ENCODE results near the gene ATP6V1D.

DNA sequence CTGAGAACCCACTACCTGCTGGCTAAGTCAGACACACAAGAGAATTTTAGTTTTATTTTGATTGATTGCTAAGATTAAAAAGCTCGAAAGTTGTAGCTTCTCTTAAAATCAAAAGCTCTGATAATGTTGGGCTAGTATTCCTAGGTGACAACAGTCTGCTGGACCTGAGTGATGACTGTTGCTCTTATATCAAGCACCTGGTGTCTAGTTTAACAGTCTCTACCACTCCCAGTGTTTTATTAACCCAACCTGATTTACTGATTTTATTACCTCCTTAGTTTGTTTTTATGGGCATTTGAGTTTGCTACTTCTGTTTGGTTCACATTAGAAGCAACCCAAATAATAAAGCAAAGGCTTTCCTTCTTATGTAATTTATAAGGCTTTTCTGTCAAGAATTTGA lies 41.8 kb downstream of the ATP6V1D start:
- TF ChIP-seq EZH2 (IDR thresholded peaks at IDR 0.05; ENCODE audit: insufficient read depth, poor library complexity, severe bottlenecking) = no peak
- no peak for TF ChIP-seq EZH2phosphoT487 (IDR thresholded peaks at IDR 0.05; ENCODE audit: insufficient read depth, low read depth)

Measured in GM23248 (cell line).